C4-2B (cell line): ENCODE measurements around the gene ECHS1.
"Not testable (repeated sequence)": the region's sequence is repeated elsewhere in the genome, so short reads cannot be mapped to it uniquely, and the experiment has no call there.

Experiments
- H3K27ac ChIP-seq: fragments of 450-650 bp; 2 replicates; pipeline ENCODE4 v1.5.1; 2017
- CTCF ChIP-seq: fragments of 450-650 bp; conservative IDR thresholded peaks from 2 replicates; pipeline ENCODE4 v1.5.1; 2017; ENCODE audit warnings: mild to moderate bottlenecking
- ZFX ChIP-seq: fragments of 450-650 bp; IDR thresholded peaks from 2 replicates; pipeline ENCODE4 v1.6.1; 2017

The ECHS1 gene

GRCh38 chr10:133390597-133391248 is 17.6 kb upstream of the ECHS1 start:
- no peak for TF ChIP-seq CTCF
- TF ChIP-seq ZFX: no peak
- no peak overlapping the region for H3K27ac ChIP-seq

- TF ChIP-seq CTCF (no peak), ZFX (no peak)
- no peak overlapping the region for H3K27ac ChIP-seq
Measured at GRCh38 chr10:133388973-133389818, 16.0 kb upstream of the ECHS1 start.

- no peak overlapping the region for H3K27ac ChIP-seq
- TF ChIP-seq CTCF (no peak), ZFX (no peak)
Measured at GRCh38 chr10:133388236-133388972, 15.2 kb upstream of the ECHS1 start.

- not testable (repeated sequence) for H3K27ac ChIP-seq
Measured at GRCh38 chr10:133386951-133387350, 13.8 kb upstream of the ECHS1 start.

- H3K27ac ChIP-seq: no peak overlapping the region
- TF ChIP-seq CTCF (no peak), ZFX (no peak)
Measured at GRCh38 chr10:133385214-133385613, 12.1 kb upstream of the ECHS1 start.

- no peak for TF ChIP-seq CTCF
- TF ChIP-seq ZFX: no peak
- no peak overlapping the region for H3K27ac ChIP-seq
Measured at GRCh38 chr10:133384071-133384470, 10.9 kb upstream of the ECHS1 start.

- no peak overlapping the region for H3K27ac ChIP-seq
- TF ChIP-seq CTCF (no peak), ZFX (no peak)
Measured at GRCh38 chr10:133383551-133383950, 10.4 kb upstream of the ECHS1 start.
